K562 (cell line): Measurements from ENCODE around the gene DNAI1. TPM values are rescaled to one million over a fixed set of nuclear protein-coding genes. Genes with fewer than 3 reads are reported as not detected.

Experiments used
- ATAC-seq: fragments of 200-7000 bp; cut with Tn5 transposase; 3 replicates; pipeline ENCODE4 v1.9.1; 2020; ENCODE audit warnings: moderate library complexity
- BruUV-seq: library from RNA; stranded (reverse); fragments of 400-500 nt; replicated peaks from 2 replicates; lab custom pipeline; 2021; lab: Mats Ljungman, UMichigan
- CTCF ChIA-PET: fragments of 300-600 bp; formaldehyde crosslinking; extraction: SDS; loops from one replicate; lab custom pipeline; 2021; ENCODE audit warnings: low intra/inter-chr PET ratio; lab: Yijun Ruan, JAX
- POLR2A ChIA-PET: fragments of 300-600, 350-650 bp; sonication (Branson Sonifier 250); formaldehyde crosslinking; extraction: SDS; loops from one replicate; lab custom pipeline; 2021; ENCODE audit warnings: antibody characterized with exemption, inconsistent platforms; lab: Yijun Ruan, JAX
- DNase-seq, 4 experiments: peaks; one replicate each; pipeline versions ENCODE4 v3.0.0 to v3.0.0-alpha.2; 2011 to 2018; ENCODE audit warnings: low spot score in 3 of 4, mixed read lengths in 3 of 4; ENCODE audit errors: extremely low read depth in 1 of 4
- FAIRE-seq: peaks from 2 replicates; lab custom pipeline; 2011; peaks lifted over from hg19 to GRCh38; lab: Jason Lieb, UNC
- H2AFZ ChIP-seq: 2 replicates; pipeline ENCODE4 v1.6.0; 2011; ENCODE audit warnings: low read depth, low read length, control low read depth, inconsistent platforms
- H3K27ac ChIP-seq: fragments of 200-600 bp; 3 replicates; pipeline ENCODE4 v1.8.0; 2011; ENCODE audit warnings: low read depth, mild to moderate bottlenecking, control low read depth, inconsistent platforms, low read length, moderate library complexity, mixed read lengths; ENCODE audit errors: extremely low read depth
- H3K27me3 ChIP-seq, 2 experiments: fragments of 300-600 bp in 1 of 2; 2 replicates in 1 of 2; 3 replicates in 1 of 2; pipeline versions ENCODE4 v1.6.0 to v1.8.0; 2011; ENCODE audit warnings: inconsistent platforms in 2 of 2, low read length in 2 of 2, mild to moderate bottlenecking in 1 of 2, mixed read lengths in 1 of 2, moderate library complexity in 1 of 2; ENCODE audit not compliant: control insufficient read depth in 2 of 2, insufficient read depth in 2 of 2
- H3K36me3 ChIP-seq: fragments of 300-600 bp; 3 replicates; pipeline ENCODE4 v1.8.0; 2011; ENCODE audit warnings: mild to moderate bottlenecking, low read length, inconsistent platforms; ENCODE audit not compliant: control insufficient read depth, insufficient read depth
- H3K4me1 ChIP-seq, 2 experiments: fragments of 200-600 bp in 1 of 2; replicated peaks in 1 of 2; 2 replicates in 1 of 2; 3 replicates in 1 of 2; pipeline versions ENCODE4 v1.5.1 to v1.8.0; 2011; ENCODE audit warnings: inconsistent platforms in 2 of 2, low read length in 2 of 2, mild to moderate bottlenecking in 1 of 2, mixed read lengths in 1 of 2, moderate library complexity in 1 of 2; ENCODE audit not compliant: control insufficient read depth in 2 of 2, insufficient read depth in 2 of 2
- H3K4me2 ChIP-seq: 2 replicates; pipeline ENCODE4 v1.6.1; 2011; ENCODE audit warnings: low read length, control low read depth, inconsistent platforms, mixed read lengths; ENCODE audit not compliant: insufficient read depth
- H3K4me3 ChIP-seq: fragments of 200-600 bp; sonication (generic), shearing (Covaris generic); 2 replicates; pipeline ENCODE4 v1.5.1; 2016; ENCODE audit warnings: control low read depth, inconsistent platforms
- H3K79me2 ChIP-seq: fragments of 200-600 bp; 3 replicates; pipeline ENCODE4 v1.8.0; 2011; ENCODE audit warnings: low read length, inconsistent platforms; ENCODE audit not compliant: control insufficient read depth, insufficient read depth
- H3K9ac ChIP-seq, 2 experiments: 2 replicates each; pipeline versions ENCODE4 v1.6.0 to v1.6.1; 2011; ENCODE audit warnings: low read depth in 2 of 2, low read length in 2 of 2, control low read depth in 1 of 2, inconsistent platforms in 1 of 2, mild to moderate bottlenecking in 1 of 2, mixed read lengths in 1 of 2; ENCODE audit not compliant: insufficient read depth in 1 of 2
- H3K9me1 ChIP-seq: one replicate; pipeline ENCODE4 v1.6.0; 2011; ENCODE audit warnings: inconsistent platforms, mild to moderate bottlenecking, low read length, moderate library complexity; ENCODE audit not compliant: control insufficient read depth, insufficient read depth
- H3K9me3 ChIP-seq: replicated peaks from 2 replicates; pipeline ENCODE4 v1.5.1; 2011; ENCODE audit warnings: low read depth, low read length, inconsistent platforms; ENCODE audit not compliant: control insufficient read depth, insufficient read depth
- H4K20me1 ChIP-seq: replicated peaks from 2 replicates; pipeline ENCODE4 v1.6.1; 2011; ENCODE audit warnings: low read length, inconsistent platforms, mixed read lengths; ENCODE audit not compliant: control insufficient read depth, insufficient read depth
- ARID1B ChIP-seq: fragments of 450-650 bp; IDR thresholded peaks from 2 replicates; pipeline ENCODE4 v1.6.1; 2016; ENCODE audit warnings: antibody characterized with exemption, mild to moderate bottlenecking, inconsistent platforms
- ELF1 ChIP-seq: fragments of 200-800 bp; sonication (Bioruptor generic); IDR thresholded peaks from 2 replicates; pipeline ENCODE4 v1.6.1; 2016; ENCODE audit warnings: missing genetic modification characterization, missing compliant biosample characterization
- GTF2A2 ChIP-seq: IDR thresholded peaks from 2 replicates; pipeline ENCODE4 v1.6.1; 2016; ENCODE audit warnings: mild to moderate bottlenecking, missing genetic modification characterization, missing compliant biosample characterization
- PHB ChIP-seq: fragments of 250-450 bp; sonication (Bioruptor Pico); IDR thresholded peaks from 2 replicates; pipeline ENCODE4 v1.5.0; 2021
- TAL1 ChIP-seq: fragments of 450-650 bp; IDR thresholded peaks from 2 replicates; pipeline ENCODE4 v1.6.1; 2016; ENCODE audit warnings: mild to moderate bottlenecking
- ZNF311 ChIP-seq: fragments of 250-450 bp; sonication (Bioruptor Pico); IDR thresholded peaks from 2 replicates; pipeline ENCODE4 v1.4.0; 2020; ENCODE audit warnings: mild to moderate bottlenecking, moderate library complexity
- ZNF592 ChIP-seq: fragments of 450-650 bp; IDR thresholded peaks from 2 replicates; pipeline ENCODE4 v1.6.1; 2017; ENCODE audit warnings: antibody characterized with exemption, mild to moderate bottlenecking
- ZNF780A ChIP-seq: fragments of 250-450 bp; sonication (Bioruptor Pico); IDR thresholded peaks from 2 replicates; pipeline ENCODE4 v1.5.0; 2021; ENCODE audit warnings: mild to moderate bottlenecking
- WGBS: fragments of 100-300 bp; shearing (Covaris generic); methylation state at CpG from one replicate; pipeline ENCODE4 v1.1.6; 2016; ENCODE audit warnings: low coverage, mixed read lengths; ENCODE audit not compliant: insufficient coverage; ENCODE audit errors: missing lambda C conversion rate; 5-methylcytosine and 5-hydroxymethylcytosine counted together
- in situ Hi-C: fragments of 300-500 bp; cut with MboI; formaldehyde crosslinking; loops from 4 replicates; pipeline ENCODE4 v1.15.0; 2018; ENCODE audit warnings: inconsistent platforms, mixed read lengths
- intact Hi-C: fragments of 100-400 bp; cut with micrococcal nuclease; formaldehyde crosslinking; loops from 2 replicates; pipeline ENCODE4 v1.14.2; 2022
- polyA plus RNA-seq, 8 experiments: library from polyadenylated mRNA; depleted of rRNA in 4 of 8; stranded (reverse) in 5 of 8; unstranded in 3 of 8; fragments of >200 nt; fragmentation: Nextera tagmentation in 2 of 8; fragmentation: Illumina TruSeq in 1 of 8; extraction: Ambion mirVana in 2 of 8; extraction: Trizol in 1 of 8; gene quantifications; 2 replicates each; pipeline versions ENCODE4 v1.2.1 to v1.2.3, GENCODE V29; 2011 to 2014; ENCODE audit warnings: inconsistent platforms in 1 of 8, missing spikeins in 1 of 8
- total RNA-seq, 7 experiments: library from RNA; depleted of rRNA in 6 of 7; stranded (reverse); fragments of >200 nt in 6 of 7; fragmentation: Illumina TruSeq in 2 of 7; extraction: Trizol in 2 of 7; gene quantifications; 2 replicates each; pipeline versions ENCODE4 v1.2.1 to v1.2.3, GENCODE V29; 2011 to 2021; ENCODE audit warnings: low replicate concordance in 1 of 7
- TF ChIP-seq, protein P1 (sequence below), 3 experiments: fragments of 200-800 bp in 1 of 3; fragments of 250-450 bp in 1 of 3; fragments of 450-650 bp in 1 of 3; sonication (Bioruptor Pico) in 1 of 3; sonication (Bioruptor generic) in 1 of 3; formaldehyde crosslinking in 1 of 3; IDR thresholded peaks; 2 replicates each; pipeline versions ENCODE4 v1.6.1 to v1.8.0; 2016 to 2022; ENCODE audit warnings: mild to moderate bottlenecking in 2 of 3, missing genetic modification characterization in 2 of 3, missing compliant biosample characterization in 1 of 3, moderate library complexity in 1 of 3

Gene DNAI1
- total and polyA plus RNA-seq, 9 of the 15 experiments (the other 6 are each of a cell fraction or from before 2014, with no cell fraction given) = 0.01 to 0.17 (median 0.04) TPM; not detected in 6

DNA sequence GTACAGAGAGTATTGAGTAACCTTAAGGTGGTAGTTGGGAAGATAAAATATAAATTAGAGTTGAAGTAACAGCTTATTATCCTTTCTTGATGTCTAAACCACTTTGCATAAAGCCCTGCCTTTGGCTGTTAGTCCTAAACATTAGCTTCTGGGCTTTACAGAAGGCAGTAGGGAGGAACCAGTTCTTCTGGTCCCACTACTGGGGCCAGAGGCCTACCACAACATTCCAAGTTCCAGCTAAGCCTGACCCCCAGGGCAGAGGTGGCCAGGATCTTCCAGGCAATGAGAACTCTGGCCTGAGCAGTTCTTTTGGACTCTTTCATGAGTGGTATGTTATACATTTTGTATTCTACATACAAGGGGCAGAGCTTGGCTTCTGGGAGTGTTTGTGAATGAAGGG lies 26.1 kb downstream of the DNAI1 start:
- H3K27ac ChIP-seq = no peak overlapping the region
- FAIRE-seq = no peak
- no peak overlapping the region for H2AFZ ChIP-seq
- TF ChIP-seq ZNF780A (CRISPR knock-in tag) = no peak
- TF ChIP-seq ZNF311 (CRISPR knock-in tag) = no peak
- TF ChIP-seq, all 486 proteins: peak for 0
- H3K9me1 ChIP-seq = no peaks in the 10 kb centered on the region
- no TSS peak for BruUV-seq
- in situ Hi-C loops = no loop called here
- DNase-seq (no peak), ATAC-seq (no peak)
- intact Hi-C loops = no loop called here
- ChIA-PET CTCF (no interaction called here), POLR2A (interaction anchor here (0.9 kb wide), 1 partner anchor 21 kb away, joined by 3 read pairs; no protein-coding TSS in a partner anchor)
- no peak overlapping the region for H3K4me2 ChIP-seq
- no peaks in the 10 kb centered on the region for H3K4me1 ChIP-seq
- H3K9me3 ChIP-seq = no peaks in the 10 kb centered on the region
- H4K20me1 ChIP-seq = no peaks in the 10 kb centered on the region
- H3K79me2 ChIP-seq = no peaks in the 10 kb centered on the region
- no peaks in the 10 kb centered on the region for H3K36me3 ChIP-seq
- peaks cover 0 to 7% of the 10 kb centered on the region in 2 experiments; a peak in 2 of 5 replicates for H3K27me3 ChIP-seq
- H3K9ac ChIP-seq = no peak overlapping the region
- no peak overlapping the region for H3K4me3 ChIP-seq

DNA sequence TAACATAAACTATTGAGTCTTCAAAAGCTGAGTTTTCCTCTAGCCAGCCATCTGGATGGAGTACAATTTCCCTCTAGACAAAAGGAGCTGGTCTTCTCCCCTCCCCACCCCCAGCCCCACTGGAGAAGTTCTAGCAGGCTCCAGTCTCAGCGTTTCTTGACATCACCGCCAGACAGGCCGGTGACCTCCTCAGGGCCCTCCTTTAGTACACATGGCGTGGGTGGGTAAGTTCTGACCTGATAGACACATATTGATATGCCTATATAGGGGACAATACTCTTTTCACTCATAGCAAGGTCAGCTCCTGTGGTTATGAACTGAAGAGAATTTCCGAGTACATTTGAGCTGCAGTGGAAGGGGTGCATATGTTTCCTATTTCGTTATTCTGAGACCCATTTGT lies 27.2 kb downstream of the DNAI1 start:
- ATAC-seq (no peak), FAIRE-seq (no peak), DNase-seq (no peak)
- BruUV-seq = no TSS peak
- Histone ChIP-seq H3K9ac (no peak overlapping the region), H3K79me2 (no peaks in the 10 kb centered on the region), H3K9me3 (no peaks in the 10 kb centered on the region), H3K4me2 (no peak overlapping the region), H4K20me1 (no peaks in the 10 kb centered on the region), H3K27me3 (peaks cover 0 to 7% of the 10 kb centered on the region in 2 experiments; a peak in 2 of 5 replicates), H3K4me1 (no peaks in the 10 kb centered on the region), H3K4me3 (no peak overlapping the region), H2AFZ (no peak overlapping the region), H3K27ac (no peak overlapping the region), H3K9me1 (no peaks in the 10 kb centered on the region), H3K36me3 (no peaks in the 10 kb centered on the region)
- WGBS = 4% methylated on average over 6 of the region's 6 CpGs
- intact Hi-C loops (no loop called here), in situ Hi-C loops (no loop called here)
- CTCF ChIA-PET = no interaction called here
- POLR2A ChIA-PET = no interaction called here
- TF ChIP-seq ZNF592 (no peak), ELF1 (tag) (no peak), TAL1 (no peak), GTF2A2 (tag) (no peak), PHB (CRISPR knock-in tag) (no peak), ARID1B (no peak)
- TF ChIP-seq, protein P1, sequence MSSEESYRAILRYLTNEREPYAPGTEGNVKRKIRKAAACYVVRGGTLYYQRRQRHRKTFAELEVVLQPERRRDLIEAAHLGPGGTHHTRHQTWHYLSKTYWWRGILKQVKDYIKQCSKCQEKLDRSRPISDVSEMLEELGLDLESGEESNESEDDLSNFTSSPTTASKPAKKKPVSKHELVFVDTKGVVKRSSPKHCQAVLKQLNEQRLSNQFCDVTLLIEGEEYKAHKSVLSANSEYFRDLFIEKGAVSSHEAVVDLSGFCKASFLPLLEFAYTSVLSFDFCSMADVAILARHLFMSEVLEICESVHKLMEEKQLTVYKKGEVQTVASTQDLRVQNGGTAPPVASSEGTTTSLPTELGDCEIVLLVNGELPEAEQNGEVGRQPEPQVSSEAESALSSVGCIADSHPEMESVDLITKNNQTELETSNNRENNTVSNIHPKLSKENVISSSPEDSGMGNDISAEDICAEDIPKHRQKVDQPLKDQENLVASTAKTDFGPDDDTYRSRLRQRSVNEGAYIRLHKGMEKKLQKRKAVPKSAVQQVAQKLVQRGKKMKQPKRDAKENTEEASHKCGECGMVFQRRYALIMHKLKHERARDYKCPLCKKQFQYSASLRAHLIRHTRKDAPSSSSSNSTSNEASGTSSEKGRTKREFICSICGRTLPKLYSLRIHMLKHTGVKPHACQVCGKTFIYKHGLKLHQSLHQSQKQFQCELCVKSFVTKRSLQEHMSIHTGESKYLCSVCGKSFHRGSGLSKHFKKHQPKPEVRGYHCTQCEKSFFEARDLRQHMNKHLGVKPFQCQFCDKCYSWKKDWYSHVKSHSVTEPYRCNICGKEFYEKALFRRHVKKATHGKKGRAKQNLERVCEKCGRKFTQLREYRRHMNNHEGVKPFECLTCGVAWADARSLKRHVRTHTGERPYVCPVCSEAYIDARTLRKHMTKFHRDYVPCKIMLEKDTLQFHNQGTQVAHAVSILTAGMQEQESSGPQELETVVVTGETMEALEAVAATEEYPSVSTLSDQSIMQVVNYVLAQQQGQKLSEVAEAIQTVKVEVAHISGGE (CRISPR knock-in tag; IDR thresholded peaks at IDR 0.05) = no peak
